Midbrain (tissue), 1 donor: ENCODE data around the gene XRCC3.

Experiments
- DNase-seq: peaks from one replicate; lab custom pipeline; 2025; lab: John Stamatoyannopoulos, UW

Gene XRCC3

DNA sequence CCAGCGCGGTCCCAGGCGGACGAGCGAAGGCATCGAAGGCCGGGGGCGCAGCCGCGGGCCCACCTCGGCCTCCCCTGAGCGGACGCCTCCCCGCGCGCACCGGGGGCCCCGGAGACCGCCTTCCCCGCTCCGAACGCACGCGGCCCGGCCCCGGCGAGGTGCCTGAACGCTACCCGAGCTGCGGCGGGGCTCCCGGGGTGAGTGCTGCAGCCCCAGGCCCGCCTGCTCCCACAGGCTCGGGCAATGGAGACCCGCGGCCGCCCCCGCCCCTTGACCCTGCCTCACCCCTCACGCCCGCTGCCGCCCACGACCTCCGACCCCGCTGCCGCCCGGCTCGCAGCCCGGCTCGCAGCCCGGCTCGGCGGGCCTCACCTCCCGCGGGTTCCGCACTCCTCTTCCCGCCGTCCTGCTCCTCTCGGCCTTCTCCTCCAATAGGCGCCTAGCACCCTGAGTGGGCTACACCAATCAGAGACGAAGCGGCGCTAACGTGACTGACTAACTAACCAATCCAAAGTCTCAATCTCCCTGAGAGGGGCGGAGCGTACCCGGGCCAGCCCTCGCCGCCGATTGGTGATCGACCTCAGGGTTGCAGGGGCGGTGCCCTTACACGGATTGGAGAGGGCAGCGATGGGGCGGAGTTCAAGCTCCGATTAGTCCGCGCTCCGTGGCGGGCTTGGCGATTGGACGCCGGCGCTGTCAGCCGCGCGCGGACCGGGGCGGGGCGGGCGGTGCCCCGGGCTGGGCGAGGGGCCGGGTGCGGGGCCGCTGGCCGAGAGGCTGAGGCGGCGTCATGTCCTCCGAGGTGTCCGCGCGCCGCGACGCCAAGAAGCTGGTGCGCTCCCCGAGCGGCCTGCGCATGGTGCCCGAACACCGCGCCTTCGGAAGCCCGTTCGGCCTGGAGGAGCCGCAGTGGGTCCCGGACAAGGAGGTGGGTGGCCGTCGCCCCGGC, at the start of gene XRCC3, which contains the start of gene ZFYVE21:
Gene XRCC3, minus strand, starts transcription at position 400 of the 949 bp plus-strand sequence. CDS start 4,364 bp downstream, outside the sequence.
Gene ZFYVE21, plus strand, starts transcription at position 759 of the 949 bp plus-strand sequence. Its CDS starts 32 bp downstream, at position 791.
- peak; percentile 100 for DNase-seq

DNA sequence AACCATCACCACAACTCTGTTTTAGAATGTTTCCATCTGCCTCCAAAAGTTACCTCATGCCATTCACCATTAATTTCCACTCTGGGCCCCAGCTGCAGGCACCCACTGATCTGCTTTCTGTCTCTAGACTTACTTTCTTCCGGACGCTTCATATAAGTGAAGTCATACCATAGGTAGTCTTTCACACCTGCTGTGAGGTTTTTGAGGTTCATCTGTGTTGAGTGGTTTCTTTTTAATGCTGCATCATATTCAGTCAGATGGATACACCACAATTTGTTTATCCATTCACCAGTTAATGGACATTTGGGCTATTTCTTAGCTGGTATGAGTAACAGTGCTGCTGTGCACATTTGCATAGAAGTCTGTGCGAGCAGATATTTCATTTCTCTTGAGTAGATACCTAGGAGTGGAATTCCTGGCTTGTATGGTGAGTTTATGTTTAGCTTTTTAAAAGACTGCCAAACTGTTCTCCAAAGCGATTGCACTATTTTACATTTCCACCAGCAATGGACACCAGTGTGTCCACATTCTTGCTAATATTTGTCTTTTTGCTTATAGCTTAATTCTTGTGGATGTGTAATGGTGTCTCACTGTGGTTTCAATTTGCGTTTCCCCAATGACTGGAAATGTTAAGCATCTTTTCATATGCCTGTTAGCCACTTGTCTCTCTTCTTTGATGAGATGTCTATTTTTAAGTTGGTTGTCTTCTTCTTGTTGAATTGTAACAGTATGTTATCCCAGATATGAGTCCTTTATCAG, 48.7 kb upstream of the XRCC3 start:
- DNase-seq, result no peak

DNA sequence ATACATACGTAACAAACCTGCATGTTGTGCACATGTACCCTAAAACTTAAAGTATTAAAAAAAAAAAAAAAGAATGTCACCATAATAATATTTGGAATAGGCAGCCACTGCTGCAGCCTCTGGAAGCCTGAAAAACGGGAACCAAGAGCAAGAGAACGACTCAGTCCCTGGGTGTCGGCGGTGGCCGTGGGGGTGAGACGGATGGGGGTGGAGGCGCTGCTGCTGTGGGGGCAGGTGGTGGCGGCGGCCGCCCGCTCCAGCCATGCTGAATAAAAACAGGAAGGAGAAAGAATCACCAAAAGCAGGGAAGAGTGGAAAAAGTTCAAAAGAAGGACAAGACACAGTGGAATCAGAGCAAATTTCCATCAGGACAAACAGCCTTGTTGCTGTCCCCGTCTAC, 47.3 kb upstream of the XRCC3 start:
- no peak for DNase-seq

DNA sequence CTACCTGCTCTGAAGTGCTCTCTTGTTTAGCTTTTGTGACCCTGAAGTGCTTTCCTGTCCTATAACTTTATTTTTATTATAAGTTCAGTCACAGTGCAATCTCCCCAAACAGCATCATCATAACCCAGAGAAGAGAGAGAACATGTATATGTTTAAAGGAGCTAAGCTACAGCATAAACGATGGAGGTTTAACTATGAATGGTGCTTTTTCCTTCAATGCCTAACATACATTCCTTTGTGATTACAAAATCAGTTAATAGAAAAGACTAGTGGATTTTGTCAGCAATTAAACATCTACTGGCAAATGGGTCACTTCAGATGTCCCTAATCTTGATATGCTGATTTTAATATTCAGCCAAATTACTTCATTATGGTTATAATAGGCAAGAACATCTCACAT, 46.8 kb upstream of the XRCC3 start:
- DNase-seq, result no peak

DNA sequence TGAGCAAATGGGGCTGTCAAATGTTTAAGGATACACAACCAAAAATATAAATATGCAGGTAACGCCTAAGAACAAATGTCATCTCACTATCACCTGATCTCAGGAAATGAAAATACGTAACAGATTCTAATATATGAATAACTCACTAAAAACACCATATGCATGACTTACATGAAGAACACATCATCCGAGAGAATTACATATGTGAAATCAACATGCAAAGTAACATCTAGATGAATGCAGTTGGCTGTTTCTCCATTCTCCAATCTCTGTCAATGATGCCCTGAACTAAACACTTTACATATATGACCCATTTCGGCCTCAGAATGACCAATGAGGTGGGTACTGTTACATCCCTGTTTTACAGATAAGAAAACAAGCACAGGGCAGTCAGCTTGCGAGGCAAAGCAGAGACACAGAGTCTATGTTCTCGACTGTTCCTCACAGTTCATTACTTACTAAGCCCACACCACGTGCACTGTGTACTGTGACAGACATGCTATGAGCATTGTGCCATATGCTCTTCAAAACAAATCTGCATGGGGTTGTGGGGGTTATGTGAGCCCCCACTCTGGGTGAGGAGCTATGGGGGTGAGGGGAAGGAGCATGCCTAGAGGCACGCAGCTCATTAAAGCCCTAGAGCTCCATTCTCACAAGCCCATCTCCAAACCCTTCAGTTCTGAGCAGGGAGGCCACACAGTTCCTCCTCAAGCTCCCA, 43.0 kb upstream of the XRCC3 start:
- DNase-seq, result no peak

- no peak for DNase-seq
Measured at GRCh38 chr14:103755060-103755459, 39.8 kb upstream of the XRCC3 start.

- no peak for DNase-seq
Measured at GRCh38 chr14:103753774-103754173, 38.5 kb upstream of the XRCC3 start.

- no peak for DNase-seq
Measured at GRCh38 chr14:103749860-103750259, 34.6 kb upstream of the XRCC3 start.

GRCh38 chr14:103749452-103749851, 34.2 kb upstream of the XRCC3 start:
- no peak for DNase-seq

DNA sequence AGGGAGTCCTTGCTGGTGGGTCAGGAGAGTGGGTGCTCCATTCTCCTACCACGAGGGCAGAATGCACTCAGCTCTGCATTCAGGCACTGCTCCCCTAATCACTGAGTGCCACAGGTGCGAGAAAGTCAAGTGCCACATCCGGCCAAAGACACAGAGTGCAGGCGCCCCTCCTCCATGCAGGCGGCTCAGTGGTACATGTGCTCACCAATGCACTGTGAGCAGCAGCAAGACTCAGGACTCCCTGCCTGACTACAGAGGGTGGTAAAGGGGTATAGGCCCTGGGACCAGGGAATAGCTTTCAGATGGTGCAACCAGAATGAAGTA, 33.2 kb upstream of the XRCC3 start:
- DNase-seq, result no peak

DNA sequence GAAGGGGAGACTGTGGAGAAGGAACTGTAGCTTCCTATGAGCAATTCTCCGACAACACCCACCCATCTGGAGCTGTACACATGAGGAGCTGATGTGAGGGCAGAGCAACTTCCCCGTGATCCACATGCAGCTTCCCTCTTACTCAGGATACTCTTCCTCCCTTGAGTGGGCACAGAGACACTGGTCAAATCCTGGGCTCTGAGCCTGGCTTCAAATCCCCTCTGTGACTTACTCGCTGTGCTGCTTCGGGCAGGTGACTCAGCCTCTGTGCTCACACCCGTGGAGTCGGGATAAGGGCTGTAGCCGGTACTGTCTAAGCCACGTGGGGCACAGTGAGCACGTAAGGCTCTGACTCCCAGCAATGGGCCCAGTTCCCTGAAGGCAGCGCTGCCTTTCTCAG, 31.4 kb upstream of the XRCC3 start:
- no peak for DNase-seq

- DNase-seq, result no peak
Measured at GRCh38 chr14:103745424-103745823, 30.2 kb upstream of the XRCC3 start.

DNA sequence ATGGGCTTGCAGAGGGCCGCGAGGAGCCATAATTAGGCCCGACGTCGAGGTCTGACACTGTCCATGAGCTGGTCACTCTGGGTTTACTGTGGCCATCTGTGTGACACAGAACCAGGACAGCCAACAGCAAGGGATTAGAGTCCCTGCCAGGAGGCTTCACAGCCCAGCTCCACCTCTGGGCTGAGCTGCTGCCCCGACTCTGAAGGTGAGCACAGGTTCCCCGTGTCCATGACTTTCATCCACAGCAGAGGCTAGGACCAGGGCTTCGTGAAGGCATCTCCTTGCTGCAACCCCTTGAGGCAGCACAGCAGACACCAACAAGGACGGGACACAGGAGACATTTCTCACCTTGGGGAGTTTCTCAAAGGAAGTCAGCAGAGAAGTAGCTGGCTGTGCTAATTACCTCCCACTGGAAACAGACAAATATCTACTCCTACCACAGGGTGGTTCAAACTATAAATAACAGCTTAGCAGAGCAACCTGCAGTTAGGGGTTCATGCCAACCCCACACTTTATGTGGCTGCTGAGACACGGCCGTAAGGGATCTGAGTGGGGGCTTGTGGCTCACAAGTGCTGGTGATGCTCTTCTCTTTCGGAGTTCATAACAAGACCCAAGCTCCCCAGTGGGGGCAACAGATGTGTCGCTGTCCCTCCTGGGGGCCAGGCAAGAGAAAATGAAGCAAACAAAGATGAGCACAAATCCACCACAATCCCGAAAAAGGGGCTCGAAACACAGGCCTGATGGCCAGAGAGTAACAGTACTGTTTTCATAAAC, 29.6 kb upstream of the XRCC3 start:
- no peak for DNase-seq

- no peak for DNase-seq
Measured at GRCh38 chr14:103743691-103744090, 28.4 kb upstream of the XRCC3 start.

DNA sequence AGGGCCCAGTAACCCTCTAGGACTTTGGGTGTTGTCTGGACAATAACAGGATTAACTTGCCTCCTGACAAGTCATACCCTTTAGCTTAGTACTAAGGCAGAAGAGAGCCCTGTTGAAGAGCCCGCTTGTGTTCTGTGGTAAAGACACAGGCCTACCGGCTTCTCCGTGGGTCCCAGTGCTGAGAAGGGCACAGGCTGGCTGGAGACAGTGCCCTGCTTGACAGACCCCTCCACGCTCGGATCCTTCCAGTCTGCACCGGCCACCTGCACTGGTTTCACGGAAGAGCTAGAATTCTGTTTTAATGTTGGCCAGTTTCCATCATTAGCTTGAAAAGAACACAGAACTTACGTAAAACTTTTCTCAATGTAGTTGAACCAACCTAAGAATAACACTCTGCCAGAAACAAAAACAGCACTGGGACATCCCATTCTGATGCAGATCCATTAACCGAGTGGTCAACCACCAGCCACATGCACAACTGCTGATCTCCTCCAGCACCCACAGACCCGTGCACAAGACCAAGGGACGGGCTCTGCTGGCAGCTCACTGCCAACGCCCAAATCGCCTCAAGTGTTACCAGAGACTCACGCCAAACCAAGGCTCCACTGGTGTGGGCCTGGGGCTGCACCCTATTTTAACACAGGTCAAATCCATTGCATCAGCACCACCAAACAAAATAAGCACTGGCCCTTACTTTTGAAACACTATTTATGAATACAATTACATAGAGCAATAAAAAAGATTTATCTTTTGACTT, 27.4 kb upstream of the XRCC3 start:
- DNase-seq, result no peak

DNA sequence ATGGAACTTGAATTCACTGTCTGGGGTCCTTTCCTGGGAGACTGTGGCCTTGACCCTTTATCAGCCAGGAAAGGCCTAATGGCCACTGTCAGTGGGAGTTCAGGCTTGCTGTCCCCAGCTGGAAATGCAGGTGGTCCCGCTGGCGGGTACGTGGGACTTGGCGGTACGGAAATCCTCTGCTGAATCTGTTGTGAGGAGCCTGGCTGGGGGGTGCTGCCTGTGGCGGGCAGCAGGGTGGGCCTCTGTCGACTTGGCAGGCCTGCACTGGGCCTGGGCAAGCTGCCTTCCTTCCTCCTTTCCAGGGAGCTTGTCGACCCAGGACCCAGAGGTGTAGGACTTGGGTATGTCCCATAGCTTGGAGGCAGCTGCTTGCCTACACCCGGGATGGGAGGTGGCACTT, 26.6 kb upstream of the XRCC3 start:
- no peak for DNase-seq

GRCh38 chr14:103740991-103741689, 25.9 kb upstream of the XRCC3 start:
- no peak for DNase-seq

DNA sequence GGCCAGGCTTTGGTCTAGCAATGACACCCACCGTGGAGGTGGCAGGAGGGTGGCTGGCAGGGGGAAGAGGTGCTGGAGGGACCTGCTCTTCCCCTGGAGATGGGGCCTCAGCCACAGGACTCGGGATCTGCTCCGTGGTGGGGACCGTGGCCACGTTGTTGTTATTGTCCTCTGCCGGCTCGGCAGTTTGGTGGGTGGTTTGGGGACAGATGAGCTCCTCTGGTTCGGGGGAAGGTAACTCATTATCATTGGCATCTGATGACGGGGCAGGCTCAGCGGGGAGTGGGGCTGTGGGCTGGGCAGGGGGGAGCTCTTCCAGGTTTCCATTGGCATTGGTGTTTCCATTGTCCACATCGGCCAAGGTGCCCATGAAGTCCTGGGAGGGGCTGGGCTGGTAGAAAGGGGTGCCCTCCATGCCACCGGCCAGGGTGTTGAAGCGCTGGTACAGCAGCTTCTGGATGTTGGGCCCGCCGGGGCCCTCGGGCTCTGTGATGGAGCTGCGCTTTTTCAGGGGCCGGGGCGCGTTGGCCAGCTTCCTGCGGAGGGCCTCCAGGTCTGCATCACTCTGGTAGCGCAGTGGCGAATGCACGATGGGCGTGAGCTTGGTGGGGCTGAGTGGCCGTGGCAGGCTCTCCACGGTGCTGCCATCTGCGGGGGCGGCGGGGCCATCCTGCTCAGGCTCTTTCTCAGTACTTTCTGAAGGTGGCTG, 24.7 kb upstream of the XRCC3 start:
- DNase-seq, result no peak

GRCh38 chr14:103739466-103739792, 24.2 kb upstream of the XRCC3 start:
- no peak for DNase-seq
